Neural progenitor cell (in vitro differentiated cells): ENCODE results near the gene ARHGAP4. TPM values are rescaled to one million over a fixed set of nuclear protein-coding genes. Genes with fewer than 3 reads are reported as not detected.

Source experiments
- DNase-seq: peaks from one replicate; pipeline ENCODE4 v3.0.0-alpha.2; 2016; ENCODE audit warnings: low spot score
- H2AFZ ChIP-seq: fragments of 200-600 bp; sonication (generic); replicated peaks from 2 replicates; pipeline ENCODE4 v1.6.1; 2016; ENCODE audit warnings: antibody characterized with exemption
- H3F3A ChIP-seq: fragments of 200-600 bp; sonication (generic); 2 replicates; pipeline ENCODE4 v1.6.1; 2016; ENCODE audit warnings: antibody characterized with exemption, low read depth
- H3K27ac ChIP-seq: fragments of 200-600 bp; sonication (generic); 2 replicates; pipeline ENCODE4 v1.5.1; 2016; ENCODE audit warnings: mild to moderate bottlenecking
- H3K27me3 ChIP-seq: fragments of 200-600 bp; sonication (generic); 2 replicates; pipeline ENCODE4 v1.6.1; 2016; ENCODE audit warnings: mild to moderate bottlenecking, moderate library complexity
- H3K36me3 ChIP-seq: fragments of 200-600 bp; sonication (generic); 2 replicates; pipeline ENCODE4 v1.5.1; 2016
- H3K4me1 ChIP-seq: fragments of 200-600 bp; sonication (generic); 2 replicates; pipeline ENCODE4 v1.6.1; 2016; ENCODE audit warnings: mixed run types
- H3K4me2 ChIP-seq: fragments of 200-600 bp; sonication (generic); 2 replicates; pipeline ENCODE4 v1.6.1; 2016
- H3K4me3 ChIP-seq: fragments of 200-600 bp; sonication (generic); 2 replicates; pipeline ENCODE4 v1.5.1; 2016
- H3K79me2 ChIP-seq: fragments of 200-600 bp; sonication (generic); 2 replicates; pipeline ENCODE4 v1.6.1; 2016; ENCODE audit warnings: low read depth
- H3K9ac ChIP-seq: fragments of 200-600 bp; sonication (generic); 2 replicates; pipeline ENCODE4 v1.6.1; 2016
- H3K9me3 ChIP-seq: fragments of 200-600 bp; sonication (generic); 2 replicates; pipeline ENCODE4 v1.5.1; 2016; ENCODE audit warnings: low read depth
- H4K20me1 ChIP-seq: fragments of 200-600 bp; sonication (generic); 2 replicates; pipeline ENCODE4 v1.6.1; 2016; ENCODE audit warnings: low read depth
- H3K27ac Mint-ChIP-seq: 3 replicates; pipeline ENCODE4 v1.8.0; 2021; ENCODE audit warnings: mixed read lengths
- H3K27me3 Mint-ChIP-seq: 2 replicates; pipeline ENCODE4 v1.8.0; 2022; ENCODE audit warnings: low read depth, mild to moderate bottlenecking, inconsistent platforms, moderate library complexity, mixed read lengths; ENCODE audit not compliant: insufficient read depth
- H3K36me3 Mint-ChIP-seq: 3 replicates; pipeline ENCODE4 v1.8.0; 2021; ENCODE audit warnings: mixed read lengths
- H3K4me1 Mint-ChIP-seq: 3 replicates; pipeline ENCODE4 v1.8.0; 2021; ENCODE audit warnings: mixed read lengths
- H3K4me3 Mint-ChIP-seq: 3 replicates; pipeline ENCODE4 v1.8.0; 2021; ENCODE audit warnings: mild to moderate bottlenecking, moderate library complexity, mixed read lengths
- H3K9me3 Mint-ChIP-seq: 3 replicates; pipeline ENCODE4 v1.8.0; 2020; ENCODE audit warnings: mixed read lengths
- EZH2 ChIP-seq: fragments of 200-600 bp; sonication (generic); IDR thresholded peaks from 2 replicates; pipeline ENCODE4 v1.6.1; 2017; ENCODE audit warnings: antibody characterized with exemption, mild to moderate bottlenecking, moderate library complexity
- EZH2phosphoT487 ChIP-seq: fragments of 200-600 bp; sonication (generic); IDR thresholded peaks from 2 replicates; pipeline ENCODE4 v1.6.1; 2017; ENCODE audit warnings: antibody characterized with exemption
- total RNA-seq: library from RNA; depleted of rRNA; stranded (reverse); fragments of >200 nt; gene quantifications from 2 replicates; pipeline ENCODE4 v1.2.3, GENCODE V29; 2015; ENCODE audit warnings: low replicate concordance
- TF ChIP-seq, protein P1 (sequence below): fragments of 200-600 bp; sonication (generic); IDR thresholded peaks from 2 replicates; pipeline ENCODE4 v1.5.1; 2017; ENCODE audit warnings: antibody characterized with exemption, mild to moderate bottlenecking

Gene ARHGAP4
- total RNA-seq, 1 donor from 2014 or later: 5.1 TPM

GRCh38 chrX:153863251-153863991 lies 62.6 kb downstream of the ARHGAP4 start:
- Histone ChIP-seq H3K36me3 (no peaks in the 10 kb centered on the region), H3K4me2 (peak overlapping the region; percentile 47), H3K4me1 (peaks cover 6% of the 10 kb centered on the region), H3K4me3 (no peak overlapping the region), H3F3A (no peaks in the 10 kb centered on the region), H4K20me1 (no peaks in the 10 kb centered on the region), H3K9ac (no peak overlapping the region), H3K27me3 (peaks cover 4% of the 10 kb centered on the region), H3K9me3 (no peaks in the 10 kb centered on the region), H3K79me2 (no peaks in the 10 kb centered on the region), H3K27ac (no peak overlapping the region), H2AFZ (no peak overlapping the region)
- Mint-ChIP-seq H3K9me3 (peaks cover 24% of the 10 kb centered on the region), H3K4me3 (no peak overlapping the region), H3K4me1 (peaks cover 13% of the 10 kb centered on the region), H3K27me3 (peaks cover 7% of the 10 kb centered on the region), H3K27ac (no peak overlapping the region), H3K36me3 (peaks cover 2% of the 10 kb centered on the region)
- no peak for TF ChIP-seq EZH2
- TF ChIP-seq, protein P1, sequence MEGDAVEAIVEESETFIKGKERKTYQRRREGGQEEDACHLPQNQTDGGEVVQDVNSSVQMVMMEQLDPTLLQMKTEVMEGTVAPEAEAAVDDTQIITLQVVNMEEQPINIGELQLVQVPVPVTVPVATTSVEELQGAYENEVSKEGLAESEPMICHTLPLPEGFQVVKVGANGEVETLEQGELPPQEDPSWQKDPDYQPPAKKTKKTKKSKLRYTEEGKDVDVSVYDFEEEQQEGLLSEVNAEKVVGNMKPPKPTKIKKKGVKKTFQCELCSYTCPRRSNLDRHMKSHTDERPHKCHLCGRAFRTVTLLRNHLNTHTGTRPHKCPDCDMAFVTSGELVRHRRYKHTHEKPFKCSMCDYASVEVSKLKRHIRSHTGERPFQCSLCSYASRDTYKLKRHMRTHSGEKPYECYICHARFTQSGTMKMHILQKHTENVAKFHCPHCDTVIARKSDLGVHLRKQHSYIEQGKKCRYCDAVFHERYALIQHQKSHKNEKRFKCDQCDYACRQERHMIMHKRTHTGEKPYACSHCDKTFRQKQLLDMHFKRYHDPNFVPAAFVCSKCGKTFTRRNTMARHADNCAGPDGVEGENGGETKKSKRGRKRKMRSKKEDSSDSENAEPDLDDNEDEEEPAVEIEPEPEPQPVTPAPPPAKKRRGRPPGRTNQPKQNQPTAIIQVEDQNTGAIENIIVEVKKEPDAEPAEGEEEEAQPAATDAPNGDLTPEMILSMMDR: no peak
- TF ChIP-seq EZH2phosphoT487: no peak
- DNase-seq: no peak

- Histone ChIP-seq H3K36me3 (no peaks in the 10 kb centered on the region), H3K4me2 (peak overlapping the region; percentile 47)
- peak; percentile 46 for DNase-seq
These were observed 63.5 kb downstream of the ARHGAP4 start for GRCh38 chrX:153862369-153863250.

DNA sequence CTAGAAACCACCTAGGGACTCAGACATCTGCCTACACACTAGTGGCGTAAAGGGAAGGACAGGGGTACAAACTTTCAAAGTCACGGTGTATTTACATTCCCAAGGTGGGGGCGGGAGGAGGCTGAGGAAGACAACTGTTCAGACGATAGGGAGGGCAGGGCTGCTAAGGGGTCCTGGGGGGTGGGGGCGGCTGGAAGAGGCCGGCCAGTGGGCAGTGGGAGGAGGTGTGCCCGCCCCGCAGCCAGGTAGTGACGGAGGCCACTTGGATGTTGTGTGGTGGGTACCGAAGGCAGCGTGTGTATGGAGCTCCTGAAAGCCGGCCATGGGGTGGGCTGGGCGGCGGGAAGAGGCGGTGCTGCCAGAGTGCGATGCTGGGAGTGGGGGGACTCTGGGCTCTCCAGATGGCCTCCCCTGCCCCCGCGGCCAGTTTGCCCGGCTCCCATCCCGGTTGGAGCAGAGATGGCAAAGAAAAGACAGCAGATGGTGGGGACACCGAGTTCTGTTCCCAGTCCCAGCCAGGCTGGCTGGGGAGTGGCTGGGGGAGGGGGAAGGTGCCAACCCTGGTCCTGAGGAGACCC lies 64.2 kb downstream of the ARHGAP4 start:
- H3K79me2 ChIP-seq: no peaks in the 10 kb centered on the region
- Mint-ChIP-seq H3K9me3 (peaks cover 29% of the 10 kb centered on the region), H3K27me3 (peaks cover 9% of the 10 kb centered on the region), H3K36me3 (peaks cover 2% of the 10 kb centered on the region), H3K4me1 (peaks cover 13% of the 10 kb centered on the region), H3K4me3 (peak overlapping the region; percentile 53), H3K27ac (no peak overlapping the region)
- H4K20me1 ChIP-seq: no peaks in the 10 kb centered on the region
- H3K9ac ChIP-seq: no peak overlapping the region
- no peak overlapping the region for H2AFZ ChIP-seq
- no peak for DNase-seq
- H3K36me3 ChIP-seq: no peaks in the 10 kb centered on the region
- TF ChIP-seq EZH2phosphoT487 (no peak), EZH2 (no peak)
- TF ChIP-seq, protein P1: no peak
- no peak overlapping the region for H3K4me3 ChIP-seq
- no peaks in the 10 kb centered on the region for H3K9me3 ChIP-seq
- H3F3A ChIP-seq: no peaks in the 10 kb centered on the region
- H3K27ac ChIP-seq: no peak overlapping the region
- no peak overlapping the region for H3K4me2 ChIP-seq
- H3K4me1 ChIP-seq: peaks cover 6% of the 10 kb centered on the region
- H3K27me3 ChIP-seq: peaks cover 4% of the 10 kb centered on the region

More at GRCh38 chrX:153862369-153863250, 63.5 kb downstream of the ARHGAP4 start:
- H3F3A ChIP-seq: no peaks in the 10 kb centered on the region
- H3K4me3 ChIP-seq: no peak overlapping the region
- H3K27me3 ChIP-seq: peaks cover 4% of the 10 kb centered on the region
- Mint-ChIP-seq H3K9me3 (peaks cover 25% of the 10 kb centered on the region), H3K27ac (no peak overlapping the region), H3K36me3 (peaks cover 2% of the 10 kb centered on the region), H3K27me3 (peaks cover 10% of the 10 kb centered on the region), H3K4me1 (peaks cover 13% of the 10 kb centered on the region), H3K4me3 (no peak overlapping the region)
- H3K79me2 ChIP-seq: no peaks in the 10 kb centered on the region
- H3K4me1 ChIP-seq: peaks cover 6% of the 10 kb centered on the region
- H3K9ac ChIP-seq: no peak overlapping the region
- H3K27ac ChIP-seq: no peak overlapping the region
- H2AFZ ChIP-seq: no peak overlapping the region
- TF ChIP-seq, protein P1: no peak
- TF ChIP-seq EZH2phosphoT487: no peak
- no peak for TF ChIP-seq EZH2
- no peaks in the 10 kb centered on the region for H4K20me1 ChIP-seq
- H3K9me3 ChIP-seq: no peaks in the 10 kb centered on the region
